Endometrial microvascular endothelial cells (primary cell): ENCODE measurements around the gene PIGB. TPM values are rescaled to one million over a fixed set of nuclear protein-coding genes. Genes with fewer than 3 reads are reported as not detected.
"Not testable (repeated sequence)": the region's sequence is repeated elsewhere in the genome, so short reads cannot be mapped to it uniquely, and the experiment has no call there.

Experiments
- in situ Hi-C: cut with HindIII; loops from 2 replicates; pipeline ENCODE4 v1.10.0; 2017; ENCODE audit warnings: low sequenced_read_pairs, low pct_unique_long_range_greater_than_20kb; ENCODE audit errors: inconsistent ontology term
- total RNA-seq: library from RNA; depleted of rRNA; stranded (reverse); fragments of >200 nt; gene quantifications from one replicate; pipeline ENCODE4 v1.2.3, GENCODE V29; 2015; ENCODE audit errors: inconsistent ontology term

The PIGB gene
- total RNA-seq, 1 donor from 2014 or later, result 16.7 TPM

DNA sequence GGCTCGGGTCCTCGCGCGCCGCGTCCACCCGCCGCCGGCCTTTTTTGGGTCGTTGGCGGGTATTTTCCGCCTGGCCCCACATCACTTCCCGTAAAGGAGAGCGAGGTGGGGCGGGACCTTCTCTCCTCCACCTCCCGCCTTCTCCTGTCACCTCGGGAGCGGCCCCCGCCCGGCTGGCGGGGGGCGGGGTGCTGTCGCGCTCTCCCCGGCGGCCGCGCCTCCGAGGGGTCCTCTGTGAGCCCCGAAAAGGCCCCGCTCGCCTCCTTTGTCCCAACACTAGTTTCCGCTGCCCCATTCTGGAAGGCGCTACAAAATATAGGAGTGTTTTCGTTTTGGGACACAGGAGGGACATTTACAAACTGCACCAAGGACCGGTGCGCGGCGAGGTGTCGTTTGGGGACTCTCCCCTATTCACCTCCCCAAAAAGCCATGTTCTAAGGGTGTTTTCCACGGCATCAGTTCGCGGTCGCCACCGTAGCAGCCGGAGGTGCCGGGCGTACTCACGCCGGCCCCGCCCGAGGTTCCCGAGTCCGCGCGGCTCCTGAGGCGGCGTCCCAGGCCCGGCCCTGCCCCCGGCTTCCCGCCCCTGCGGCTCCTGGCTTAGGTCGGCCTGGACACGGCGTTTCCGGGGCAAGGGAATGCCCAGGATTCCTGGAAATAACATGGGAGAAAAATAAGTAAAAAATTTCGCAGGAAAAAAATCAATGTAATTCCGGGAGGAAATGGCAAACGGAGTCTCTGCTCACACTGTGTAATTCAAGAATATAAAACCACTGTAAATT is 29.1 kb upstream of the PIGB start, which contains the start of gene RAB27A:
RAB27A (minus strand) TSS at position 68 of the 782 bp plus-strand sequence. CDS start 54,879 bp downstream, outside the sequence.
- in situ Hi-C loops, result no loop called here

DNA sequence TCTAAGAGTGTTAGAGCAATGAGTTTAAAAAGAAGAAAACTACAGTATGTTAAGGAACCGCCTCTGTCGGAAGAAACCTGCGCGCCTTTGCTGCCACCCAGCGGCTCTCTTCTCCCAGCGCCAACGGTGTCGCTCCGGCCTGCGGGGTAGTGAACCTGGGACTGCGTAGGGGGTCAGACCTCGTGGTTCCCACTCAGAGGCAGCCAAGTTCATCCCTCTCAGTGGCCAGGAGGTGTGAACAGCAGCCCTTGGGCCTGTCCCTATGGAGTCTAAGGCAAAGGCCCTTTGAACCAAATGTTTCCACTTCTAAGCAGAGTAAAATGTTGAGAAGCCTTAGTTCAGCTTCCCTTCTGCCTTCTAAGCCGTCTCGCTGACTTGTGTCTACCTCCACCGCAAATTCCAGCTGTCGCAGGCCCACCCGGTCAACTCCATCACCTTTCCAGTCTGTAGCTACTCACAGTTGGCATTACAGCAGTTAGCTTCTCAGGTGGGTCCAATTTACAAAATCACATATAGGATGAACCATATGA is 28.4 kb upstream of the PIGB start:
- in situ Hi-C loops, result no loop called here

DNA sequence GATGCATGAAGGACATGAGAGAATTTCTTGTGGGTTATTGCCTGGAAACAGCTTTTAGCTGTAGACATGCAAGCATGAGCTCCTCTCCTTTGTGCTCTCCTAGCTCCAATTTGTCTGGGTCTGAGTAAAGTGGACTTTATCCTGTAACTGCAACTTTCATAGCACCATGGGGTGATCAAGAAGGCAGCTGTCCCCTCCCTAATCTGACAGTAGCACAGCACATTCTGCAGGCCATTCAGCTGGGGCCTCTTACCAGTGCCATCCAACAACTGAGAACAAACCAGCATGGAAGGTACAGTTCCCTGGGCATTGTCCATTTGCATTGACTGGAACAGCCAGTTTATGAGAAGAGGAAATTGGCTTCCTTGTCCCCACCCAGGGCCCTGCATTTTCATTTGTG is 21.7 kb upstream of the PIGB start:
- in situ Hi-C loops, result no loop called here

DNA sequence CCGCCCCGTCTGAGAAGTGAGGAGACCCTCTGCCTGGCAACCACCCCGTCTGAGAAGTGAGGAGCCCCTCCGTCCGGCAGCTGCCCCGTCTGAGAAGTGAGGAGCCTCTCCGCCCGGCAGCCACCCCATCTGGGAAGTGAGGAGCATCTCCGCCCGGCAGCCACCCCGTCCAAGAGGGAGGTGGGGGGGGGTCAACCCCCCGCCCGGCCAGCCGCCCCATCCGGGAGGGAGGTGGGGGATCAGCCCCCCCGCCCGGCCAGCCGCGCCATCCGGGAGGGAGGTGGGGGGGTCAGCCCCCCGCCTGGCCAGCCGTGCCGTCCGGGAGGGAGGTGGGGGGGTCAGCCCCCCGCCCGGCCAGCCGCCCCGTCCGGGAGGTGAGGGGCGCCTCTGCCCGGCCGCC is 16.2 kb upstream of the PIGB start:
- in situ Hi-C loops, result not testable (repeated sequence)

DNA sequence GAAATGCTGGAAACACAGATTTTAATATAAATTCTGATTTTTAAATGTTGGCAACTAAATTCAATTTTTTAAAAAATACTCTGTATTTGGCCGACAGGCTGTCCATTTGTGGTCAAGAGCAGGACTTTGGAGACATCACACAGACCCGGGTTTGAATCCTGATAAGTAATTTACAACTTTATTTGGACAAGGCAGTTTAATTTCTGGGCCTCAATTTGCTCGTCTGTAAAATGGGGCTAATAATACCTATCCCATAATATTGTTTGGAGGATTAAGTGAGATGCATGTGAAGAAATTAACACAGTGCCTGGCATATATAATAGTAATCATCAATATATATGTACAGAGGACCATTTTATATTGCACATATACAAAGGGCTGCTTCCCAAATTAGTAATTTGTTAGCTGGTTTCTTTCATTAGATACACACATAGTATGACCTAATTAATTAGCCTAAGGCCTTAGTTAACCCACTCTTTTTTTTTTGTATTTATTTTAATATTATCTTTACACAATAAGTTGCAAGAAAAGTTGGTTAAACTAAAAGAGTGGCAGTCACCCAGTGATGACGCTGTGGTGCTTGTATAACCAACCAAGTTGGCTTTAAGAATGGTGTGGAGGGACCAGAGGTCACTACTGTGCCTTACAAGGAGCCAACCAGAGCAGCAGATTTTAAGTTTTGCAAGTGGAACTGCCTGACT is 665 bp downstream of the PIGB start:
- in situ Hi-C loops, result no loop called here

DNA sequence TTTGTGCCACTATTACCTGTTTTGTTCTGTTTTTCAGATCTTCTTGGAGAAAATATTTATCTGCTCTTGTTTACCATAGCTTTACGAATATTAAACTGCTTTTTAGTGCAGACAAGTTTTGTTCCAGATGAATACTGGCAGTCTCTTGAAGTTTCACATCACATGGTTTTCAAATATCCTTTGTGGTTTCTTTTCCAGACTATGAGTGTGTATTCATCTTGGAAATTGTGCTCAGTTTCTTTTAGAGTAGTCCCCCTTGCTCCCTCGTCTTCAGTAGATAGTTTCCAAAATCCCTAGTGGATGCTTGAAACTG is 1.2 kb downstream of the PIGB start:
- in situ Hi-C loops, result no loop called here

GRCh38 chr15:55320963-55321362 is 1.9 kb downstream of the PIGB start:
- in situ Hi-C loops, result no loop called here

DNA sequence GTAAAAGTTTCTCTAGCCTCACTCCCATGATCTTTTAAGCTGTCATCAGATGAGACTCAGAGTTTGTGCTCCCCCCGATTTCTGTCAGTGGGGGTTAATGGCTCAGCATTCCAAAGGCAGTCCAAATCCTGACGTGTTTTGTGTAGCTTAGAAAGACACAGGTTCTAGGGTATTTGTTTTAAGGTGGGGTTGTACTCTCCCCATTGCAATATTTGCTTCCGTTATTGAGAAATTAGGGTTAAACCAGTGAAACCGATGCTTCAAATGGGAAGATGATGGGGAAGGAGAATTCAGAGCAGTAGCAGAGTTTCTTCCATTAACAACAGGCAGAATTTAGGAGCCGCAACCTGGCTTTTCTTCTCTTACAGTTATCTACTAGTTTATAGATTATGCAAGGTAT is 3.4 kb downstream of the PIGB start:
- in situ Hi-C loops, result no loop called here

DNA sequence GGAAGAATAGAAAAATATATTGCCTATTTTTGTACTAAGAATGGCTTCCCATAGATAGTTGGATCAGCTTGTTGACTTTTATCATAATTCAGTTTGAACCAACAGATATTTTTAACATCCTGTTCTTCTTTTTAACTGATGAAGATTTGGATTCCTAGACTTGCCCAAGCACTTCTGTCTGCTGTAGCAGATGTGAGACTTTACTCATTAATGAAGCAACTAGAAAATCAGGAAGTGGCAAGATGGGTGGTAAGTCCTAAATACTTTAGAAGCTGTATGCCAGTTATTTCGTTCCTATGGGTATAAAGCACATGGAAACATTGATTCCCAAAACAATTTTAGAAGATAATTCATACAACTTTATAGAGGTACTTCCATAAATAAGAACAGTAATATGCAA is 8.4 kb downstream of the PIGB start:
- in situ Hi-C loops, result no loop called here

GRCh38 chr15:55334371-55334770 is 15.3 kb downstream of the PIGB start:
- in situ Hi-C loops, result no loop called here

GRCh38 chr15:55334997-55335396 is 16.0 kb downstream of the PIGB start:
- in situ Hi-C loops, result no loop called here

GRCh38 chr15:55337160-55337559 is 18.1 kb downstream of the PIGB start:
- in situ Hi-C loops, result no loop called here

DNA sequence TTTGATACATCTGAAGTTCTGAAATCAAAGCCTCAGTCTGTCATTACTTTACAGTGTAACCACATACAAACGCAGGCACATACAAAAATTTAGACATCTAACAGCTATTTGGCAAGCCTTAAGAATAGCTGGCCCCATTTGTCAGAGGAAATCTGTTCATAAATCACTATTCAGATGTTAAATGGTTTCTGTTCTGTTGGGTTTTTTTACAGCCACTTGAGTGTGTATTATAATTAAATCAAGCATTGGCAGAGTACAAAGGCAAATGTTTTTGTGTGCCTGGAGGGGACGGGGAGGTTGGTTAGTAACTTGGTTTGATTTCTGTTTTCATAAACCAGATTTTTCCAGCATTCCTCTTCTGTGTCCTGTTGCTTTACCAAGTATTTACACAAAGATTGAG is 24.1 kb downstream of the PIGB start:
- in situ Hi-C loops, result no loop called here

DNA sequence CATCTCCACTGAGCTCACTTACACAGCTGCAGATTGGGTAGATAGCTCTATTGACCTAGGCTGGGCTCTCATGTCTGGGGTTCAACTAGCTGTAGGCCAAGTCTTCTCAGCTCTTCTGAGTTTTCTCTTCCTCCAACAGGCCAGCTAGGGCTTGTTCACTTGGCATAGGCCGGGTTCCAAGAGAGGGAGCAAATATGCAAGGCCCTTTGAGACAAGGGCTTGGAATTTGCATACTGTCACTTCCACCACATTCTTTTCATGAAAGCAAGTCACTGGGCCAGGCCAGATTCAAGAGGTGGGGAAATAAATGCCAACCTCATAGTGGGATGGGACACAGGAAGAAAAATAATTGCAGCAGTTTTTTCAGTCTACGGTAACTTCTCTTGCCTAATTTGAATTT is 25.2 kb downstream of the PIGB start:
- in situ Hi-C loops, result no loop called here

GRCh38 chr15:55348281-55348778 is 29.3 kb downstream of the PIGB start:
- in situ Hi-C loops, result no loop called here

- in situ Hi-C loops, result no loop called here
Observed at GRCh38 chr15:55349282-55349681, 30.3 kb downstream of the PIGB start.

DNA sequence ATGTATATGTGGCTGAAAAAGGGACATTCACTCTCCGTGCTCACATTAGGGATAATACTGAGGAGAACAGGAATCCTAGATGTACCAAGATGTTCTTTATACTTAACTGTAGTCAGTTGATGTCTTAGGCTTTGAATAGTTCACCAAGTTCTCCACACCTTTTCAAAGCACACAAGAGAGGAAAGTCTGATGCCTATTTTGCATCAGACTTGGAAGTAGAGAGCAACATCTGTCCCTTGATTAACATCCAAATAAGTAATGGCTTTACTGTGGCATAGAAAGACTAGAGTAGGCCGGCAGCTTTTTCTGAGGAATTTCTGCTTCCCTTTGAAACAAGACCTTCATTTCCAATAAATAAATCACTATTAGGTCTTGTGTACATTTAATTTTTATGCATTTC is 34.0 kb downstream of the PIGB start:
- in situ Hi-C loops, result no loop called here

DNA sequence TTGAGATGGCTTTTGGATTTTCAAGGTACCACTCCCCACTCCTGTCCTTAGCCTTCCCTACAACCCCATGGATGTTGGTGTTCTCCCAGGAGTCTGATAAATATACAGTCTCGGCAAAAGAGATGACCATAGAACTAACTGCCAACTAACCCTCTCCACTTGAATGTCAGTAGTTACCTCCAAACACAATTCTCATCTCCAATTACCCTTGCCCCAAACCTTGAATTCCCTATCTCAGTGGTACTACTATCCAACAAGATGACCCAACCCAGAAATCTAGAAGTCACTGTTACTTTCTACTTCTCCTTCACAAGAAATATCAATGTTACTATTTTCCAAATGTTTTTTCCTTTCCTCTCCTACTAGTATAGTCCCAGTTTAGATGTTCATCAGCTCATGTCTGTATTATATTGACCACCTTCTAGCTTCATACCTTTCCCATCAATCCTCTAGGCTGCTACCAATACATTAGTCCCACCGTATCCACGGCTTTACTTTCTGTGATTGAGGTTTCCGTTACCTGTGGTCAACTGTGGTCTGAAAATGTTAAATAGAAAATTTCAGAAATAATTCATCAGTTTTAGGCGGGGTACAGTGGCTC is 38.1 kb downstream of the PIGB start:
- in situ Hi-C loops, result no loop called here

- in situ Hi-C loops, result no loop called here
Observed at GRCh38 chr15:55357774-55358173, 38.8 kb downstream of the PIGB start.

DNA sequence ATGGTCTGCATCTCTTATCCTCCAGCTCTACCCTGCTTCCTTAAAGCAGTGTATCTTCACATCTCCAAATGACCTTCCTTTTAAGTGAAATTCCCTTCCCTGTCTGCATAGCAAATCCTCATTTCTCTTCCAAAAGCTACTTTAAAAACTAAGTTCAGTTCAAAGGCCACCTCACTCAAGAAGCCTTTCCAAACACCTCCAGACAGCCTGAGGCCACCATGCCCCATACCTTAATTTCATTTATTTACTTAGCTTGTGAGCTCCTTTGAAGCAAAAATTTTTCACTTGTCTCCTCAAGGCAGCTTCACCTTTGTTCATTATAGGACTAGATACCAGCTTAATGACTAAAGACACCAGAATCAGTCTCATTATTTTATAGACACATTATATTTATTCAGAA is 39.4 kb downstream of the PIGB start:
- in situ Hi-C loops, result no loop called here
